HepG2 (cell line): ENCODE results near the gene CDC27. TPM values are rescaled to one million over a fixed set of nuclear protein-coding genes. Genes with fewer than 3 reads are reported as not detected.

Source experiments
- ATAC-seq: fragments of 200-7000 bp; cut with Tn5 transposase; 3 replicates; pipeline ENCODE4 v1.9.1; 2020; ENCODE audit warnings: mild to moderate bottlenecking, moderate library complexity
- BruUV-seq: library from RNA; stranded (reverse); fragments of 400-500 nt; replicated peaks from 2 replicates; lab custom pipeline; 2021; lab: Mats Ljungman, UMichigan
- CTCF ChIA-PET: fragments of 300-600 bp; formaldehyde crosslinking; extraction: SDS; loops from one replicate; lab custom pipeline; 2021; ENCODE audit warnings: low total read pairs, inconsistent platforms, low intra/inter-chr PET ratio; lab: Yijun Ruan, JAX
- POLR2A ChIA-PET: fragments of 350-600 bp; sonication (Branson Sonifier 250); formaldehyde crosslinking; loops from one replicate; lab custom pipeline; 2020; ENCODE audit warnings: antibody characterized with exemption, inconsistent platforms; lab: Yijun Ruan, JAX
- DNase-seq: peaks from one replicate; pipeline ENCODE4 v3.0.0-alpha.2; 2015; ENCODE audit warnings: low spot score
- FAIRE-seq: peaks from 3 replicates; lab custom pipeline; 2011; peaks lifted over from hg19 to GRCh38; lab: Jason Lieb, UNC
- H2AFZ ChIP-seq: one replicate; pipeline ENCODE4 v1.6.1; 2011; ENCODE audit warnings: low read length, inconsistent platforms
- H3K27ac ChIP-seq: fragments of 300-600 bp; 3 replicates; pipeline ENCODE4 v1.8.0; 2011; ENCODE audit warnings: mixed run types, mild to moderate bottlenecking, mixed read lengths, low read length, inconsistent platforms; ENCODE audit not compliant: insufficient read depth; ENCODE audit errors: extremely low read length
- H3K27me3 ChIP-seq, 2 experiments: fragments of 200-600 bp in 1 of 2; 2 replicates in 1 of 2; 3 replicates in 1 of 2; pipeline versions ENCODE4 v1.6.0 to v1.8.0; 2011; ENCODE audit warnings: low read length in 2 of 2, mild to moderate bottlenecking in 2 of 2, moderate library complexity in 2 of 2, inconsistent platforms in 1 of 2; ENCODE audit not compliant: insufficient read depth in 2 of 2, control insufficient read depth in 1 of 2
- H3K36me3 ChIP-seq, 2 experiments: fragments of 200-600 bp in 1 of 2; replicated peaks in 1 of 2; 2 replicates in 1 of 2; 3 replicates in 1 of 2; pipeline versions ENCODE4 v1.5.1 to v1.8.0; 2011; ENCODE audit warnings: low read length in 2 of 2, inconsistent platforms in 1 of 2; ENCODE audit not compliant: insufficient read depth in 2 of 2, control insufficient read depth in 1 of 2
- H3K4me1 ChIP-seq: 2 replicates; pipeline ENCODE4 v1.5.1; 2012; ENCODE audit warnings: low read length, inconsistent platforms; ENCODE audit not compliant: insufficient read depth
- H3K4me2 ChIP-seq: 2 replicates; pipeline ENCODE4 v1.6.0; 2011; ENCODE audit warnings: low read depth, low read length, inconsistent platforms
- H3K4me3 ChIP-seq, 3 experiments: fragments of 200-600 bp in 1 of 3; sonication (generic), shearing (Covaris generic) in 1 of 3; replicated peaks in 1 of 3; 2 replicates each; pipeline ENCODE4 v1.5.1; 2011 to 2016; ENCODE audit warnings: low read length in 3 of 3, inconsistent platforms in 2 of 3, low read depth in 2 of 3, mild to moderate bottlenecking in 2 of 3, control low read depth in 1 of 3, mixed read lengths in 1 of 3; ENCODE audit not compliant: insufficient read depth in 1 of 3
- H3K79me2 ChIP-seq: one replicate; pipeline ENCODE4 v1.6.1; 2011; ENCODE audit warnings: low read length, inconsistent platforms; ENCODE audit not compliant: insufficient read depth
- H3K9ac ChIP-seq: 2 replicates; pipeline ENCODE4 v1.6.0; 2011; ENCODE audit warnings: mild to moderate bottlenecking, low read depth, low read length, inconsistent platforms; ENCODE audit not compliant: insufficient read depth
- H3K9me3 ChIP-seq: 2 replicates; pipeline ENCODE4 v1.5.1; 2012; ENCODE audit warnings: mild to moderate bottlenecking, low read length
- H4K20me1 ChIP-seq: 2 replicates; pipeline ENCODE4 v1.6.0; 2011; ENCODE audit warnings: inconsistent platforms, mild to moderate bottlenecking, low read length, moderate library complexity; ENCODE audit not compliant: insufficient read depth
- CEBPB ChIP-seq: IDR thresholded peaks from 2 replicates; pipeline ENCODE4 v1.6.1; 2011; ENCODE audit warnings: low read depth, low read length, improper control_type of control experiment, borderline replicate concordance
- CEBPG ChIP-seq: IDR thresholded peaks from 2 replicates; pipeline ENCODE4 v1.6.1; 2016
- CENPT ChIP-seq: sonication (generic); formaldehyde crosslinking; IDR thresholded peaks from 2 replicates; pipeline ENCODE4 v1.8.0; 2022; ENCODE audit warnings: low read depth, mild to moderate bottlenecking, moderate library complexity, missing genetic modification reagents
- SALL1 ChIP-seq: sonication (generic); formaldehyde crosslinking; IDR thresholded peaks from 2 replicates; pipeline ENCODE4 v1.8.0; 2022; ENCODE audit warnings: mild to moderate bottlenecking, missing genetic modification reagents
- SETDB1 ChIP-seq: sonication (generic); formaldehyde crosslinking; IDR thresholded peaks from 2 replicates; pipeline ENCODE4 v1.5.1; 2020; ENCODE audit warnings: missing genetic modification reagents, mild to moderate bottlenecking, borderline replicate concordance
- TAF15 ChIP-seq: fragments of 200-400 bp; formaldehyde crosslinking; IDR thresholded peaks from one replicate; pipeline ENCODE4 v1.6.1; 2018; ENCODE audit warnings: mild to moderate bottlenecking, low read depth, low read length; ENCODE audit not compliant: poor library complexity, severe bottlenecking
- ZBTB1 ChIP-seq: sonication (generic); formaldehyde crosslinking; IDR thresholded peaks from 2 replicates; pipeline ENCODE4 v1.4.0; 2020; ENCODE audit warnings: missing genetic modification reagents, borderline replicate concordance
- ZBTB3 ChIP-seq: sonication (generic); formaldehyde crosslinking; IDR thresholded peaks from 2 replicates; pipeline ENCODE4 v1.4.0; 2020; ENCODE audit warnings: low read depth, mild to moderate bottlenecking, moderate library complexity, missing genetic modification reagents, borderline replicate concordance
- ZNF264 ChIP-seq: sonication (generic); formaldehyde crosslinking; IDR thresholded peaks from 2 replicates; pipeline ENCODE4 v1.4.0; 2020; ENCODE audit warnings: missing genetic modification reagents
- ZNF383 ChIP-seq: sonication (generic); formaldehyde crosslinking; IDR thresholded peaks from 2 replicates; pipeline ENCODE4 v1.4.0; 2020; ENCODE audit warnings: missing genetic modification reagents, mild to moderate bottlenecking, borderline replicate concordance
- ZNF432 ChIP-seq: sonication (generic); formaldehyde crosslinking; IDR thresholded peaks from 2 replicates; pipeline ENCODE4 v1.5.0; 2020; ENCODE audit warnings: missing genetic modification reagents, mild to moderate bottlenecking, borderline replicate concordance
- ZNF547 ChIP-seq: sonication (generic); formaldehyde crosslinking; IDR thresholded peaks from 2 replicates; pipeline ENCODE4 v1.5.1; 2020; ENCODE audit warnings: mild to moderate bottlenecking, missing genetic modification reagents
- ZNF773 ChIP-seq: sonication (generic); formaldehyde crosslinking; IDR thresholded peaks from 2 replicates; pipeline ENCODE4 v1.4.0; 2020; ENCODE audit warnings: missing genetic modification reagents, borderline replicate concordance
- WGBS: methylation state at CpG from one replicate; pipeline ENCODE4 v1.1.6; 2017; ENCODE audit warnings: low lambda C conversion rate; 5-methylcytosine and 5-hydroxymethylcytosine counted together
- in situ Hi-C: cut with HindIII; loops from 2 replicates; pipeline ENCODE4 v1.10.0; 2017; ENCODE audit warnings: low pct_unique_long_range_greater_than_20kb; ENCODE audit not compliant: extremely low pct_ligation_motif_present
- intact Hi-C: fragments of 100-400 bp; cut with micrococcal nuclease; formaldehyde crosslinking; loops from one replicate; pipeline ENCODE4 v1.10.0; 2022; ENCODE audit not compliant: unreplicated experiment
- polyA plus RNA-seq, 8 experiments: library from polyadenylated mRNA; depleted of rRNA in 3 of 8; stranded (reverse) in 7 of 8; unstranded in 1 of 8; fragments of >200 nt; fragmentation: Illumina TruSeq in 4 of 8; extraction: Trizol in 4 of 8; gene quantifications; 2 replicates each; pipeline versions ENCODE4 v1.2.1 to v1.2.3, GENCODE V29; 2011 to 2016; ENCODE audit warnings: low read depth in 4 of 8, missing spikeins in 1 of 8, mixed read lengths in 1 of 8; ENCODE audit not compliant: insufficient read depth in 1 of 8
- total RNA-seq, 5 experiments: library from RNA; depleted of rRNA; stranded (reverse); fragments of >200 nt; fragmentation: Illumina TruSeq; extraction: Trizol; gene quantifications; 2 replicates each; pipeline ENCODE4 v1.2.3, GENCODE V29; 2016; ENCODE audit warnings: low read depth in 1 of 5
- TF ChIP-seq, protein P1 (sequence below): sonication (generic); formaldehyde crosslinking; IDR thresholded peaks from 2 replicates; pipeline ENCODE4 v1.5.1; 2020; ENCODE audit warnings: mild to moderate bottlenecking, missing genetic modification reagents, borderline replicate concordance
- TF ChIP-seq, protein P2 (sequence below): sonication (generic); formaldehyde crosslinking; IDR thresholded peaks from 2 replicates; pipeline ENCODE4 v1.4.0; 2020; ENCODE audit warnings: missing genetic modification reagents
- TF ChIP-seq, protein P3 (sequence below): sonication (generic); formaldehyde crosslinking; IDR thresholded peaks from 2 replicates; pipeline ENCODE4 v1.5.0; 2020; ENCODE audit warnings: missing genetic modification reagents
- TF ChIP-seq, protein P4 (sequence below): sonication (generic); formaldehyde crosslinking; IDR thresholded peaks from 2 replicates; pipeline ENCODE4 v1.8.1; 2023; ENCODE audit warnings: mild to moderate bottlenecking, missing genetic modification reagents
- TF ChIP-seq, protein P5 (sequence below): sonication (generic); formaldehyde crosslinking; IDR thresholded peaks from 2 replicates; pipeline ENCODE4 v1.4.0; 2020; ENCODE audit warnings: missing genetic modification reagents, mild to moderate bottlenecking, borderline replicate concordance

CDC27 gene
- total and polyA plus RNA-seq, 2 of the 13 experiments (the other 11 are each of a cell fraction or from before 2014, with no cell fraction given), result 80.7 to 102 TPM

DNA sequence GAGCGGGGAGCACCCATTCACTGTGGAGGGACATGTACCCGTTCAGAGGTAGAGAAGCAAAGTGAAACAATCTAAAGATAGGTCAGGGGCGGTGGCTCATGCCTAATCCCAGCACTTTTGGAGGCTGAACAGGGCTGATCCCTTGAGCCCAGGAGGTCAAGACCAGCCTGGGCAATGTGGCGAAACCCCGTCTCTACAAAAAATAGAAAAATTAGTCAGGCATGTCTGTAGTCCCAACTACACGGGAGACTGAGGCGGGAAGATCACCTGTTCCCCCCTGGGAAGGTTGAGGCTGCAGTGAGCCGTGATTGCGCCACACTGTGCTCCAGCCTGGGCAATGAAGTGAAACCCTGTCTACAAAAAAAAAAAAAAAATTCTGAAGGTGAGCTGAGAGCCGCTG, 41.8 kb upstream of the CDC27 start:
- FAIRE-seq (no peak), ATAC-seq (peak; percentile 64), DNase-seq (no peak)
- Histone ChIP-seq H3K4me2 (peak overlapping the region; percentile 84), H3K9ac (no peak overlapping the region), H3K27me3 (peaks cover 1 to 16% of the 10 kb centered on the region in 2 experiments; a peak in 2 of 5 replicates), H3K4me1 (peaks cover 25% of the 10 kb centered on the region), H4K20me1 (no peaks in the 10 kb centered on the region), H3K9me3 (no peaks in the 10 kb centered on the region), H3K27ac (no peak overlapping the region), H3K4me3 (peak overlapping the region; percentile 39 to 62 (median 46)), H3K36me3 (no peaks in the 10 kb centered on the region), H3K79me2 (no peaks in the 10 kb centered on the region), H2AFZ (no peak overlapping the region)
- CTCF ChIA-PET, result interaction anchor here (3.1 kb wide), 1 partner anchor 84 kb away, joined by 65 read pairs; no protein-coding TSS in a partner anchor
- intact Hi-C loops (no loop called here), in situ Hi-C loops (loop anchor here (5.0 kb wide), 1 partner anchor 86 kb away; no protein-coding TSS in a partner anchor)
- POLR2A ChIA-PET, result no interaction called here
- 5% methylated on average over 10 of the region's 10 CpGs for WGBS
- BruUV-seq, result no TSS peak
- TF ChIP-seq CENPT (CRISPR knock-in tag) (no peak), ZBTB3 (CRISPR knock-in tag) (no peak), SALL1 (0 out of 2 replicates have a peak, but pooled peaks have one; percentile 26), ZNF547 (CRISPR knock-in tag) (no peak), TAF15 (no peak), ZNF383 (no peak), ZBTB1 (CRISPR knock-in tag) (no peak), SETDB1 (CRISPR knock-in tag) (no peak), ZNF264 (CRISPR knock-in tag) (no peak), ZNF773 (CRISPR knock-in tag) (no peak), ZNF432 (CRISPR knock-in tag) (no peak), CEBPB (peak; percentile 89), CEBPG (CRISPR knock-in tag) (peak; percentile 83)
- TF ChIP-seq, protein P1, sequence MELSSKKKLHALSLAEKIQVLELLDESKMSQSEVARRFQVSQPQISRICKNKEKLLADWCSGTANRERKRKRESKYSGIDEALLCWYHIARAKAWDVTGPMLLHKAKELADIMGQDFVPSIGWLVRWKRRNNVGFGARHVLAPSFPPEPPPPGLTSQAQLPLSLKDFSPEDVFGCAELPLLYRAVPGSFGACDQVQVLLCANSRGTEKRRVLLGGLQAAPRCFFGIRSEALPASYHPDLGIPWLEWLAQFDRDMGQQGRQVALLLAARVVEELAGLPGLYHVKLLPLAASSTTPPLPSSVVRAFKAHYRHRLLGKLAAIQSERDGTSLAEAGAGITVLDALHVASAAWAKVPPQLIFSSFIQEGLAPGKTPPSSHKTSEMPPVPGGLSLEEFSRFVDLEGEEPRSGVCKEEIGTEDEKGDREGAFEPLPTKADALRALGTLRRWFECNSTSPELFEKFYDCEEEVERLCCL (CRISPR knock-in tag), result no peak
- TF ChIP-seq, protein P2, sequence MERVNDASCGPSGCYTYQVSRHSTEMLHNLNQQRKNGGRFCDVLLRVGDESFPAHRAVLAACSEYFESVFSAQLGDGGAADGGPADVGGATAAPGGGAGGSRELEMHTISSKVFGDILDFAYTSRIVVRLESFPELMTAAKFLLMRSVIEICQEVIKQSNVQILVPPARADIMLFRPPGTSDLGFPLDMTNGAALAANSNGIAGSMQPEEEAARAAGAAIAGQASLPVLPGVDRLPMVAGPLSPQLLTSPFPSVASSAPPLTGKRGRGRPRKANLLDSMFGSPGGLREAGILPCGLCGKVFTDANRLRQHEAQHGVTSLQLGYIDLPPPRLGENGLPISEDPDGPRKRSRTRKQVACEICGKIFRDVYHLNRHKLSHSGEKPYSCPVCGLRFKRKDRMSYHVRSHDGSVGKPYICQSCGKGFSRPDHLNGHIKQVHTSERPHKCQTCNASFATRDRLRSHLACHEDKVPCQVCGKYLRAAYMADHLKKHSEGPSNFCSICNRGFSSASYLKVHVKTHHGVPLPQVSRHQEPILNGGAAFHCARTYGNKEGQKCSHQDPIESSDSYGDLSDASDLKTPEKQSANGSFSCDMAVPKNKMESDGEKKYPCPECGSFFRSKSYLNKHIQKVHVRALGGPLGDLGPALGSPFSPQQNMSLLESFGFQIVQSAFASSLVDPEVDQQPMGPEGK (CRISPR knock-in tag), result no peak
- TF ChIP-seq, protein P3, sequence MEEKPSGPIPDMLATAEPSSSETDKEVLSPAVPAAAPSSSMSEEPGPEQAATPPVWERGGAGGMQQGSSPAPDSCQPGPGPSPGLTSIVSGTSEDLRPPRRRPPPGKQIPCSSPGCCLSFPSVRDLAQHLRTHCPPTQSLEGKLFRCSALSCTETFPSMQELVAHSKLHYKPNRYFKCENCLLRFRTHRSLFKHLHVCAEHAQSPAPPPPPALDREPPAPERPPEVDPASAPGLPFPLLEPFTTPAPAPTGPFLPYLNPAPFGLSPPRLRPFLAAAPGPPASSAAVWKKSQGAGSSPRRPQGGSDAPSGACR (CRISPR knock-in tag), result 0 out of 2 replicates have a peak, but pooled peaks have one; percentile 39
- TF ChIP-seq, protein P4, sequence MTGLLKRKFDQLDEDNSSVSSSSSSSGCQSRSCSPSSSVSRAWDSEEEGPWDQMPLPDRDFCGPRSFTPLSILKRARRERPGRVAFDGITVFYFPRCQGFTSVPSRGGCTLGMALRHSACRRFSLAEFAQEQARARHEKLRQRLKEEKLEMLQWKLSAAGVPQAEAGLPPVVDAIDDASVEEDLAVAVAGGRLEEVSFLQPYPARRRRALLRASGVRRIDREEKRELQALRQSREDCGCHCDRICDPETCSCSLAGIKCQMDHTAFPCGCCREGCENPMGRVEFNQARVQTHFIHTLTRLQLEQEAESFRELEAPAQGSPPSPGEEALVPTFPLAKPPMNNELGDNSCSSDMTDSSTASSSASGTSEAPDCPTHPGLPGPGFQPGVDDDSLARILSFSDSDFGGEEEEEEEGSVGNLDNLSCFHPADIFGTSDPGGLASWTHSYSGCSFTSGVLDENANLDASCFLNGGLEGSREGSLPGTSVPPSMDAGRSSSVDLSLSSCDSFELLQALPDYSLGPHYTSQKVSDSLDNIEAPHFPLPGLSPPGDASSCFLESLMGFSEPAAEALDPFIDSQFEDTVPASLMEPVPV (CRISPR knock-in tag), result no peak
- TF ChIP-seq, protein P5, sequence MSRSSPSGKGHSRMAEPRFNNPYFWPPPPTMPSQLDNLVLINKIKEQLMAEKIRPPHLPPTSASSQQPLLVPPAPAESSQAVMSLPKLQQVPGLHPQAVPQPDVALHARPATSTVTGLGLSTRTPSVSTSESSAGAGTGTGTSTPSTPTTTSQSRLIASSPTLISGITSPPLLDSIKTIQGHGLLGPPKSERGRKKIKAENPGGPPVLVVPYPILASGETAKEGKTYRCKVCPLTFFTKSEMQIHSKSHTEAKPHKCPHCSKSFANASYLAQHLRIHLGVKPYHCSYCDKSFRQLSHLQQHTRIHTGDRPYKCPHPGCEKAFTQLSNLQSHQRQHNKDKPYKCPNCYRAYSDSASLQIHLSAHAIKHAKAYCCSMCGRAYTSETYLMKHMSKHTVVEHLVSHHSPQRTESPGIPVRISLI (CRISPR knock-in tag), result 0 out of 2 replicates have a peak, but pooled peaks have one; percentile 61
